Endothelial cell of umbilical vein (primary cell): Measurements from ENCODE around the gene TLE3. TPM values are rescaled to one million over a fixed set of nuclear protein-coding genes. Genes with fewer than 3 reads are reported as not detected.
"Not testable (repeated sequence)": the region's sequence is repeated elsewhere in the genome, so short reads cannot be mapped to it uniquely, and the experiment has no call there.

ENCODE experiments used
- BruUV-seq: library from RNA; stranded (reverse); fragments of 400-500 nt; replicated peaks from 2 replicates; lab custom pipeline; 2021; lab: Mats Ljungman, UMichigan
- CTCF ChIA-PET: fragments of 300-600, 350-600 bp; sonication (Branson Sonifier 250); formaldehyde crosslinking; loops from one replicate; lab custom pipeline; 2021; ENCODE audit warnings: antibody characterized with exemption, inconsistent platforms; lab: Charles Lee
- POLR2A ChIA-PET: fragments of 300-600, 350-600 bp; sonication (Branson Sonifier 250); formaldehyde crosslinking; loops from one replicate; lab custom pipeline; 2021; ENCODE audit warnings: antibody characterized with exemption, inconsistent platforms; lab: Charles Lee
- DNase-seq: peaks from one replicate; pipeline ENCODE4 v3.0.0-alpha.2; 2011; ENCODE audit warnings: low read depth, low spot score
- FAIRE-seq: peaks from 2 replicates; lab custom pipeline; 2011; peaks lifted over from hg19 to GRCh38; lab: Jason Lieb, UNC
- H2AFZ ChIP-seq: 2 replicates; pipeline ENCODE4 v1.6.0; 2012; ENCODE audit warnings: low read depth, low read length, control low read depth, inconsistent platforms
- H3K27ac ChIP-seq: 2 replicates; pipeline ENCODE4 v1.5.1; 2011; ENCODE audit warnings: low read depth, mild to moderate bottlenecking, control low read depth, low read length, moderate library complexity; ENCODE audit not compliant: insufficient read depth
- H3K27me3 ChIP-seq, 2 experiments: 2 replicates each; pipeline versions ENCODE4 v1.6.0 to v1.6.1; 2011; ENCODE audit warnings: low read length in 2 of 2, mixed read lengths in 1 of 2; ENCODE audit not compliant: control insufficient read depth in 2 of 2, insufficient read depth in 2 of 2
- H3K36me3 ChIP-seq, 2 experiments: 2 replicates in 1 of 2; 3 replicates in 1 of 2; pipeline ENCODE4 v1.5.1; 2011; ENCODE audit warnings: low read length in 2 of 2, mild to moderate bottlenecking in 1 of 2, moderate library complexity in 1 of 2; ENCODE audit not compliant: control insufficient read depth in 2 of 2, insufficient read depth in 2 of 2; ENCODE audit errors: extremely low read depth in 1 of 2
- H3K4me1 ChIP-seq: 3 replicates; pipeline ENCODE4 v1.5.1; 2011; ENCODE audit warnings: mild to moderate bottlenecking, low read length; ENCODE audit not compliant: control insufficient read depth, insufficient read depth; ENCODE audit errors: extremely low read depth
- H3K4me2 ChIP-seq: 2 replicates; pipeline ENCODE4 v1.6.1; 2011; ENCODE audit warnings: low read length, control low read depth, mixed read lengths; ENCODE audit not compliant: insufficient read depth
- H3K4me3 ChIP-seq, 3 experiments: fragments of 200-600 bp in 1 of 3; sonication (generic), shearing (Covaris generic) in 1 of 3; replicated peaks in 1 of 3; 2 replicates each; pipeline ENCODE4 v1.5.1; 2011 to 2016; ENCODE audit warnings: control low read depth in 3 of 3, low read length in 3 of 3, mild to moderate bottlenecking in 2 of 3, inconsistent platforms in 1 of 3, low read depth in 1 of 3, moderate library complexity in 1 of 3; ENCODE audit not compliant: insufficient read depth in 1 of 3
- H3K79me2 ChIP-seq: 2 replicates; pipeline ENCODE4 v1.6.0; 2012; ENCODE audit warnings: low read length, inconsistent platforms; ENCODE audit not compliant: control insufficient read depth, insufficient read depth
- H3K9ac ChIP-seq: replicated peaks from 2 replicates; pipeline ENCODE3; 2011; ENCODE audit warnings: low read length, control low read depth; ENCODE audit not compliant: insufficient read depth; ENCODE audit errors: extremely low read depth
- H3K9me1 ChIP-seq: replicated peaks from 3 replicates; pipeline ENCODE4 v1.6.0; 2011; ENCODE audit warnings: mild to moderate bottlenecking, low read length; ENCODE audit not compliant: control insufficient read depth, insufficient read depth; ENCODE audit errors: extremely low read depth
- H3K9me3 ChIP-seq: replicated peaks from 2 replicates; pipeline ENCODE4 v1.5.1; 2012; ENCODE audit warnings: low read length, inconsistent platforms; ENCODE audit not compliant: control insufficient read depth, insufficient read depth
- H4K20me1 ChIP-seq: replicated peaks from 2 replicates; pipeline ENCODE3; 2011; ENCODE audit warnings: mild to moderate bottlenecking, low read length; ENCODE audit not compliant: control insufficient read depth, insufficient read depth; ENCODE audit errors: extremely low read depth
- EZH2 ChIP-seq: IDR thresholded peaks from 2 replicates; pipeline ENCODE4 v1.6.1; 2012; ENCODE audit warnings: borderline replicate concordance, low read depth, mild to moderate bottlenecking, moderate library complexity, low read length, inconsistent platforms; ENCODE audit not compliant: severe bottlenecking
- FOS ChIP-seq: IDR thresholded peaks from 2 replicates; pipeline ENCODE4 v1.6.1; 2011; ENCODE audit warnings: mild to moderate bottlenecking, low read length, moderate library complexity, borderline replicate concordance; ENCODE audit not compliant: insufficient read depth
- GATA2 ChIP-seq: IDR thresholded peaks from 2 replicates; pipeline ENCODE4 v1.7.0; 2011; ENCODE audit warnings: low read depth, mild to moderate bottlenecking, moderate library complexity, mixed read lengths, low read length; ENCODE audit not compliant: insufficient read length, insufficient read depth
- JUN ChIP-seq: IDR thresholded peaks from 2 replicates; pipeline ENCODE4 v1.6.1; 2011; ENCODE audit warnings: borderline replicate concordance, low read depth; ENCODE audit not compliant: insufficient read length, insufficient read depth
- MYC ChIP-seq: IDR thresholded peaks from one replicate; pipeline ENCODE4 v1.6.1; 2011; ENCODE audit warnings: mild to moderate bottlenecking, low read depth, low read length
- POLR2A ChIP-seq: IDR thresholded peaks from 2 replicates; pipeline ENCODE4 v1.6.1; 2012; ENCODE audit warnings: low read depth, mild to moderate bottlenecking, control low read depth, low read length
- POLR2AphosphoS5 ChIP-seq: IDR thresholded peaks from 2 replicates; pipeline ENCODE4 v1.6.1; 2012; ENCODE audit warnings: low read depth, mild to moderate bottlenecking, control low read depth, low read length, moderate library complexity; ENCODE audit not compliant: insufficient read depth
- dilution Hi-C: fragments of 300-500 bp; cut with MboI; formaldehyde crosslinking; loops from one replicate; pipeline ENCODE4 v1.15.0; 2019; ENCODE audit warnings: low sequenced_read_pairs; ENCODE audit not compliant: extremely low pct_ligation_motif_present
- intact Hi-C: fragments of 100-400 bp; cut with micrococcal nuclease; formaldehyde crosslinking; loops from one replicate; pipeline ENCODE4 v1.10.0; 2022
- polyA plus RNA-seq, 4 experiments: library from polyadenylated mRNA; depleted of rRNA in 3 of 4; stranded (reverse) in 3 of 4; unstranded in 1 of 4; fragments of >200 nt; gene quantifications; 2 replicates each; pipeline versions ENCODE4 v1.2.1 to v1.2.3, GENCODE V29; 2011 to 2012; ENCODE audit warnings: missing spikeins in 1 of 4
- total RNA-seq: library from RNA; stranded (reverse); gene quantifications from 2 replicates; pipeline ENCODE4 v1.2.3, GENCODE V29; 2021
- TF ChIP-seq, protein P1 (sequence below): IDR thresholded peaks from 2 replicates; pipeline ENCODE4 v1.6.1; 2011; ENCODE audit not compliant: insufficient read depth, insufficient read length
- TF ChIP-seq, protein P2 (sequence below), 2 donors: IDR thresholded peaks; 1 replicate in 1 of 2; 2 replicates in 1 of 2; pipeline ENCODE4 v1.5.1; 2011; ENCODE audit warnings: low read length in 2 of 2, mild to moderate bottlenecking in 2 of 2, moderate library complexity in 2 of 2, control low read depth in 1 of 2, inconsistent platforms in 1 of 2, low read depth in 1 of 2; ENCODE audit not compliant: insufficient read depth in 1 of 2; ENCODE audit errors: extremely low read depth in 1 of 2

TLE3 gene
- total and polyA plus RNA-seq, 2 donors (not counting 3 experiments of a cell fraction or from before 2014, with no cell fraction given), result 40.5 to 56.9 TPM

DNA sequence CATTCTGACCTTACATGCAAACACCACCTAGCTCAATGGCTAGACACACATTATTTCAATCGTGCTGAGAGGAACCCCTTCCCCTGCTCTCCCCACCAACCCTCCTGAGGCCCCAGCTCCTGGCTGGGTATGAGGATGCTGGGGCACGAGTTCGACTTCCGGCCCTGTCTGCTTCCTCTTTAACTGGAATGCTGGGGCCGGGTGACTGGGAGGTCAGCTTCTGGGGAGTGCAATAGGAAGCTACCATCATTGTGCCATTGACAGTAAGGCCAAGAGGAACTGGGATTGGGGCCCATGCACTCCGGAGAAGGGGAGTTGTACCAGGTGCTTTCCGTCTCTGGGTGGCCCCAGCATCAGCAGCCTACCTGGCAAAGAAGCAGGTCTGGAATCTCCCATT, 15.6 kb upstream of the TLE3 start:
- Histone ChIP-seq H4K20me1 (no peaks in the 10 kb centered on the region), H2AFZ (no peak overlapping the region), H3K4me1 (peaks cover 13% of the 10 kb centered on the region), H3K4me3 (no peak overlapping the region), H3K36me3 (no peaks in the 10 kb centered on the region), H3K9me3 (no peaks in the 10 kb centered on the region), H3K27me3 (peaks cover 0 to 5% of the 10 kb centered on the region in 2 experiments), H3K9me1 (no peaks in the 10 kb centered on the region), H3K27ac (no peak overlapping the region), H3K4me2 (peak overlapping the region; percentile 16), H3K9ac (no peak overlapping the region), H3K79me2 (no peaks in the 10 kb centered on the region)
- BruUV-seq, result no TSS peak
- dilution Hi-C loops (no loop called here), intact Hi-C loops (no loop called here)
- TF ChIP-seq, protein P1, sequence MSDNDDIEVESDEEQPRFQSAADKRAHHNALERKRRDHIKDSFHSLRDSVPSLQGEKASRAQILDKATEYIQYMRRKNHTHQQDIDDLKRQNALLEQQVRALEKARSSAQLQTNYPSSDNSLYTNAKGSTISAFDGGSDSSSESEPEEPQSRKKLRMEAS, result no peak
- no peak for TF ChIP-seq FOS
- TF ChIP-seq MYC, result no peak
- no peak for TF ChIP-seq GATA2
- TF ChIP-seq JUN, result no peak
- TF ChIP-seq, protein P2, sequence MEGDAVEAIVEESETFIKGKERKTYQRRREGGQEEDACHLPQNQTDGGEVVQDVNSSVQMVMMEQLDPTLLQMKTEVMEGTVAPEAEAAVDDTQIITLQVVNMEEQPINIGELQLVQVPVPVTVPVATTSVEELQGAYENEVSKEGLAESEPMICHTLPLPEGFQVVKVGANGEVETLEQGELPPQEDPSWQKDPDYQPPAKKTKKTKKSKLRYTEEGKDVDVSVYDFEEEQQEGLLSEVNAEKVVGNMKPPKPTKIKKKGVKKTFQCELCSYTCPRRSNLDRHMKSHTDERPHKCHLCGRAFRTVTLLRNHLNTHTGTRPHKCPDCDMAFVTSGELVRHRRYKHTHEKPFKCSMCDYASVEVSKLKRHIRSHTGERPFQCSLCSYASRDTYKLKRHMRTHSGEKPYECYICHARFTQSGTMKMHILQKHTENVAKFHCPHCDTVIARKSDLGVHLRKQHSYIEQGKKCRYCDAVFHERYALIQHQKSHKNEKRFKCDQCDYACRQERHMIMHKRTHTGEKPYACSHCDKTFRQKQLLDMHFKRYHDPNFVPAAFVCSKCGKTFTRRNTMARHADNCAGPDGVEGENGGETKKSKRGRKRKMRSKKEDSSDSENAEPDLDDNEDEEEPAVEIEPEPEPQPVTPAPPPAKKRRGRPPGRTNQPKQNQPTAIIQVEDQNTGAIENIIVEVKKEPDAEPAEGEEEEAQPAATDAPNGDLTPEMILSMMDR (IDR thresholded peaks at IDR 0.05; ENCODE audit: extremely low read depth in 1 of 2, insufficient read depth in 1 of 2, low read depth in 1 of 2, low read length in 2 of 2), result no peak
- no peak for TF ChIP-seq POLR2A
- TF ChIP-seq POLR2AphosphoS5, result no peak
- TF ChIP-seq EZH2, result no peak
- CTCF ChIA-PET, result interaction anchor here (0.8 to 4.3 kb wide), 3 partner anchors 12 to 30 kb away, joined by 3 to 60 read pairs (median 3); no protein-coding TSS in a partner anchor
- DNase-seq (peak; percentile 44), FAIRE-seq (peak; percentile 58)
- POLR2A ChIA-PET, result interaction anchor here (0.7 kb wide), 1 partner anchor 12 kb away, joined by 5 read pairs; no protein-coding TSS in a partner anchor

DNA sequence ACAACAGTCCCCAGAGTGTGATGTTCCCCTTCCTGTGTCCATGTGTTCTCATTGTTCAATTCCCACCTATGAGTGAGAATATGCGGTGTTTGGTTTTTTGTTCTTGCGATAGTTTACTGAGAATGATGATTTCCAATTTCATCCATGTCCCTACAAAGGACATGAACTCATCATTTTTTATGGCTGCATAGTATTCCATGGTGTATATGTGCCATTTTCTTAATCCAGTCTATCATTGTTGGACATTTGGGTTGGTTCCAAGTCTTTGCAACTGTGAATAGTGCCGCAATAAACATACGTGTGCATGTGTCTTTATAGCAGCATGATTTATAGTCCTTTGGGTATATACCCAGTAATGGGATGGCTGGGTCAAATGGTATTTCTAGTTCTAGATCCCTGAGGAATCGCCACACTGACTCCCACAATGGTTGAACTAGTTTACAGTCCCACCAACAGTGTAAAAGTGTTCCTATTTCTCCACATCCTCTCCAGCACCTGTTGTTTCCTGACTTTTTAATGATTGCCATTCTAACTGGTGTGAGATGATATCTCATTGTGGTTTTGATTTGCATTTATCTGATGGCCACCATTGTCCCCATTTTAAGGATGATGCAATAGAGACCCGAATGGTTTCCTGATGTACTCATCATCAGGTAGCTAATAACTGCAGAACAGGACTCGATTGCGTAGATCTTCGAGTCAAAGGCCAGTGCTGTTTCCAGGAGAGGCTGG, 15.0 kb upstream of the TLE3 start:
- BruUV-seq, H3K4me3 ChIP-seq, H3K9me1 ChIP-seq, H3K36me3 ChIP-seq, FAIRE-seq, H2AFZ ChIP-seq, H4K20me1 ChIP-seq, H3K9me3 ChIP-seq, H3K79me2 ChIP-seq, H3K9ac ChIP-seq, DNase-seq, dilution Hi-C loops, H3K27ac ChIP-seq, intact Hi-C loops, H3K27me3 ChIP-seq: not testable (repeated sequence)
- ChIA-PET POLR2A (interaction anchor here (0.7 kb wide), 1 partner anchor 11 kb away, joined by 5 read pairs; no protein-coding TSS in a partner anchor), CTCF (interaction anchor here (0.8 to 4.3 kb wide), 5 partner anchors 11 to 31 kb away, joined by 3 to 60 read pairs (median 7); partner anchors contain the start of gene TLE3)
- peaks cover 13% of the 10 kb centered on the region for H3K4me1 ChIP-seq
- peak overlapping the region; percentile 16 for H3K4me2 ChIP-seq
